Liver (tissue), 9 donors: ENCODE results near the gene EVC2. TPM values are rescaled to one million over a fixed set of nuclear protein-coding genes. Genes with fewer than 3 reads are reported as not detected.

Source experiments
- DNase-seq: peaks from one replicate; pipeline ENCODE4 v3.0.0-alpha.2; 2017; ENCODE audit warnings: low spot score
- H3K27ac ChIP-seq, 2 donors: one replicate each; pipeline ENCODE4 v1.7.0; 2013; ENCODE audit warnings: inconsistent platforms in 2 of 2, low read length in 2 of 2, control low read depth in 1 of 2, low read depth in 1 of 2, mild to moderate bottlenecking in 1 of 2
- H3K27me3 ChIP-seq, 4 donors: one replicate each; pipeline versions ENCODE4 v1.6.1 to v1.7.0; 2013; ENCODE audit warnings: low read length in 3 of 4, inconsistent platforms in 1 of 4, mild to moderate bottlenecking in 1 of 4, moderate library complexity in 1 of 4; ENCODE audit not compliant: control insufficient read depth in 4 of 4, insufficient read depth in 4 of 4
- H3K36me3 ChIP-seq, 4 donors: one replicate each; pipeline versions ENCODE4 v1.6.1 to v1.7.0; 2013; ENCODE audit warnings: low read length in 3 of 4, mild to moderate bottlenecking in 3 of 4, low read depth in 1 of 4, moderate library complexity in 1 of 4; ENCODE audit not compliant: control insufficient read depth in 4 of 4, insufficient read depth in 3 of 4
- H3K4me1 ChIP-seq, 4 donors: one replicate each; pipeline versions ENCODE4 v1.6.1 to v1.7.0; 2013; ENCODE audit warnings: low read length in 3 of 4, mild to moderate bottlenecking in 3 of 4, moderate library complexity in 1 of 4; ENCODE audit not compliant: control insufficient read depth in 4 of 4, insufficient read depth in 4 of 4
- H3K4me3 ChIP-seq, 3 donors: one replicate each; pipeline versions ENCODE4 v1.6.1 to v1.7.0; 2013; ENCODE audit warnings: low read length in 3 of 3, control low read depth in 1 of 3, low read depth in 1 of 3, mild to moderate bottlenecking in 1 of 3
- H3K9ac ChIP-seq, 2 donors: one replicate each; pipeline ENCODE4 v1.7.0; 2013; ENCODE audit warnings: low read length in 2 of 2, mild to moderate bottlenecking in 2 of 2, moderate library complexity in 2 of 2, control low read depth in 1 of 2, low read depth in 1 of 2
- H3K9me3 ChIP-seq, 4 donors: one replicate each; pipeline versions ENCODE4 v1.6.1 to v1.7.0; 2013; ENCODE audit warnings: low read length in 3 of 4; ENCODE audit not compliant: control insufficient read depth in 4 of 4
- ATF3 ChIP-seq: IDR thresholded peaks from 2 replicates; pipeline ENCODE4 v1.6.1; 2016; ENCODE audit warnings: antibody characterized with exemption
- CTCF ChIP-seq: fragments of 150-350 bp; IDR thresholded peaks from 2 replicates; pipeline ENCODE4 v1.5.1; 2017; ENCODE audit warnings: improper control_type of control experiment, low read depth, low read length; ENCODE audit not compliant: missing input control
- FOXA1 ChIP-seq: IDR thresholded peaks from 2 replicates; pipeline ENCODE4 v1.6.1; 2016; ENCODE audit warnings: antibody characterized with exemption
- FOXA2 ChIP-seq: IDR thresholded peaks from 2 replicates; pipeline ENCODE4 v1.6.1; 2016; ENCODE audit warnings: antibody characterized with exemption
- GABPA ChIP-seq, 2 donors: IDR thresholded peaks in 1 of 2; conservative IDR thresholded peaks in 1 of 2; 2 replicates each; pipeline ENCODE4 v1.6.1; 2016; ENCODE audit warnings: antibody characterized with exemption in 2 of 2, mild to moderate bottlenecking in 1 of 2, moderate library complexity in 1 of 2
- HNF4A ChIP-seq, 2 donors: conservative IDR thresholded peaks; 2 replicates each; pipeline ENCODE4 v1.6.1; 2016; ENCODE audit warnings: antibody characterized with exemption in 2 of 2, mild to moderate bottlenecking in 2 of 2
- HNF4G ChIP-seq: IDR thresholded peaks from 2 replicates; pipeline ENCODE4 v1.6.1; 2016; ENCODE audit warnings: antibody characterized with exemption
- JUND ChIP-seq, 2 donors: IDR thresholded peaks; 2 replicates each; pipeline ENCODE4 v1.6.1; 2016; ENCODE audit warnings: antibody characterized with exemption in 2 of 2
- MAX ChIP-seq: IDR thresholded peaks from 2 replicates; pipeline ENCODE4 v1.6.1; 2016; ENCODE audit warnings: antibody characterized with exemption
- NR2F2 ChIP-seq: IDR thresholded peaks from 2 replicates; pipeline ENCODE4 v1.6.1; 2016; ENCODE audit warnings: antibody characterized with exemption
- RAD21 ChIP-seq, 2 donors: IDR thresholded peaks; 2 replicates each; pipeline ENCODE4 v1.6.1; 2016; ENCODE audit warnings: antibody characterized with exemption in 2 of 2, mild to moderate bottlenecking in 2 of 2
- REST ChIP-seq: IDR thresholded peaks from 2 replicates; pipeline ENCODE4 v1.6.1; 2016; ENCODE audit warnings: antibody characterized with exemption, mild to moderate bottlenecking
- RXRA ChIP-seq, 2 donors: IDR thresholded peaks; 2 replicates each; pipeline ENCODE4 v1.6.1; 2017 to 2018; ENCODE audit warnings: antibody characterized with exemption in 2 of 2, mild to moderate bottlenecking in 1 of 2
- TAF1 ChIP-seq: conservative IDR thresholded peaks from 2 replicates; pipeline ENCODE4 v1.6.1; 2016; ENCODE audit warnings: antibody characterized with exemption, mild to moderate bottlenecking
- YY1 ChIP-seq: IDR thresholded peaks from 2 replicates; pipeline ENCODE4 v1.6.1; 2016; ENCODE audit warnings: antibody characterized with exemption, mild to moderate bottlenecking
- ZBTB33 ChIP-seq: IDR thresholded peaks from 2 replicates; pipeline ENCODE4 v1.6.1; 2016; ENCODE audit warnings: antibody characterized with exemption
- WGBS: extraction: QIAGEN DNeasy Blood & Tissue Kit; methylation state at CpG from one replicate; pipeline ENCODE4 v1.1.7; 2013; 5-methylcytosine and 5-hydroxymethylcytosine counted together
- polyA plus RNA-seq, 2 donors: library from polyadenylated mRNA; stranded (reverse) in 1 of 2; unstranded in 1 of 2; fragments of 200-250 nt in 1 of 2; fragments of >200 nt in 1 of 2; fragmentation: Nextera tagmentation in 1 of 2; extraction: Ambion mirVana in 1 of 2; gene quantifications; one replicate each; pipeline versions ENCODE4 v1.2.1 to v1.2.3, GENCODE V29; 2013 to 2015
- total RNA-seq, 2 donors: library from RNA; depleted of rRNA; stranded (reverse); fragments of >200 nt; gene quantifications; one replicate each; pipeline ENCODE4 v1.2.3, GENCODE V29; 2014
- donor health status: healthy.
- donor health status: healthy.
- donor health status: healthy.
- donor health status: healthy.
- donor health status: healthy.

Gene EVC2
- total and polyA plus RNA-seq, 4 donors = 0.26 to 1.3 (median 0.57) TPM

- Histone ChIP-seq H3K36me3 (no peaks in the 10 kb centered on the region), H3K9me3 (no peaks in the 10 kb centered on the region), H3K4me1 (no peaks in the 10 kb centered on the region), H3K27ac (no peak overlapping the region), H3K27me3 (peaks cover 0 to 3% (median 0%) of the 10 kb centered on the region in 4 donors), H3K9ac (no peak overlapping the region), H3K4me3 (no peak overlapping the region)
- no peak for TF ChIP-seq CTCF
- no peak for TF ChIP-seq JUND (IDR thresholded peaks at IDR 0.05)
- no peak for TF ChIP-seq GABPA (IDR thresholded peaks at IDR 0.05 in 1 of 2, conservative IDR thresholded peaks at IDR 0.05 in 1 of 2)
- TF ChIP-seq TAF1 = no peak
- no peak for TF ChIP-seq RXRA (IDR thresholded peaks at IDR 0.05)
- no peak for TF ChIP-seq ATF3
- TF ChIP-seq HNF4A (conservative IDR thresholded peaks at IDR 0.05) = no peak
- TF ChIP-seq FOXA1 = no peak
- TF ChIP-seq NR2F2 = no peak
- WGBS = 87% methylated on average over 3 of the region's 3 CpGs
- DNase-seq = no peak
Measured at GRCh38 chr4:5640096-5640495, 68.3 kb downstream of the EVC2 start.

GRCh38 chr4:5639556-5639955 lies 68.8 kb downstream of the EVC2 start:
- Histone ChIP-seq H3K4me1 (no peaks in the 10 kb centered on the region), H3K36me3 (no peaks in the 10 kb centered on the region), H3K9me3 (no peaks in the 10 kb centered on the region), H3K27me3 (peaks cover 0 to 3% (median 0%) of the 10 kb centered on the region in 4 donors), H3K27ac (no peak overlapping the region), H3K9ac (no peak overlapping the region), H3K4me3 (no peak overlapping the region)
- DNase-seq = no peak
- TF ChIP-seq YY1 (no peak), HNF4A (conservative IDR thresholded peaks at IDR 0.05) (no peak), ZBTB33 (no peak), NR2F2 (no peak), RAD21 (IDR thresholded peaks at IDR 0.05) (no peak), RXRA (IDR thresholded peaks at IDR 0.05) (no peak)
- 88% methylated on average over 3 of the region's 3 CpGs for WGBS

GRCh38 chr4:5638976-5639375 lies 69.4 kb downstream of the EVC2 start:
- WGBS = 84% methylated on average over 4 of the region's 4 CpGs
- DNase-seq = no peak
- TF ChIP-seq REST = no peak
- no peak for TF ChIP-seq CTCF
- no peak for TF ChIP-seq ATF3
- no peak for TF ChIP-seq YY1
- TF ChIP-seq HNF4A (conservative IDR thresholded peaks at IDR 0.05) = no peak
- TF ChIP-seq NR2F2 = no peak
- no peak for TF ChIP-seq FOXA2
- TF ChIP-seq FOXA1 = no peak
- no peak for TF ChIP-seq MAX
- no peak for TF ChIP-seq HNF4G
- no peak for TF ChIP-seq RXRA (IDR thresholded peaks at IDR 0.05)
- TF ChIP-seq RAD21 (IDR thresholded peaks at IDR 0.05) = no peak

More at GRCh38 chr4:5638976-5639375, 69.4 kb downstream of the EVC2 start:
- H3K4me1 ChIP-seq = no peaks in the 10 kb centered on the region
- no peak overlapping the region for H3K27ac ChIP-seq
- H3K36me3 ChIP-seq = no peaks in the 10 kb centered on the region
- H3K4me3 ChIP-seq = no peak overlapping the region
- H3K27me3 ChIP-seq = peaks cover 0 to 3% (median 0%) of the 10 kb centered on the region in 4 donors
- H3K9ac ChIP-seq = no peak overlapping the region
- no peaks in the 10 kb centered on the region for H3K9me3 ChIP-seq
